H1 (cell line): ENCODE measurements around the gene EPHA6. TPM values are rescaled to one million over a fixed set of nuclear protein-coding genes. Genes with fewer than 3 reads are reported as not detected.

Experiments
- CTCF ChIA-PET: fragments of 300-600 bp; sonication (Branson Sonifier 250); formaldehyde crosslinking; loops from one replicate; lab custom pipeline; 2021; ENCODE audit not compliant: partially characterized antibody; lab: Charles Lee
- POLR2A ChIA-PET: fragments of 300-600 bp; sonication (Branson Sonifier 250); formaldehyde crosslinking; loops from one replicate; lab custom pipeline; 2021; ENCODE audit warnings: inconsistent platforms; ENCODE audit not compliant: partially characterized antibody; lab: Charles Lee
- DNase-seq, 2 experiments: peaks; one replicate each; pipeline versions ENCODE4 v3.0.0 to v3.0.0-alpha.2; 2010 to 2022; ENCODE audit warnings: low spot score in 2 of 2, low read depth in 1 of 2, mixed read lengths in 1 of 2
- FAIRE-seq: peaks from 2 replicates; lab custom pipeline; 2011; peaks lifted over from hg19 to GRCh38; lab: Jason Lieb, UNC
- H2AFZ ChIP-seq: 2 replicates; pipeline ENCODE4 v1.8.1; 2012; ENCODE audit warnings: low read length, inconsistent platforms
- H2AK5ac ChIP-seq: 2 replicates; pipeline ENCODE4 v1.6.1; 2013; ENCODE audit warnings: low read depth, low read length
- H2BK120ac ChIP-seq: replicated peaks from 2 replicates; pipeline ENCODE3; 2013; ENCODE audit warnings: low read depth, low read length, inconsistent platforms
- H2BK12ac ChIP-seq: 2 replicates; pipeline ENCODE4 v1.6.1; 2013; ENCODE audit warnings: low read depth, low read length
- H2BK15ac ChIP-seq: 2 replicates; pipeline ENCODE4 v1.6.1; 2013; ENCODE audit warnings: low read length
- H2BK20ac ChIP-seq: 2 replicates; pipeline ENCODE4 v1.6.1; 2013; ENCODE audit warnings: low read length
- H2BK5ac ChIP-seq: 2 replicates; pipeline ENCODE4 v1.6.1; 2013; ENCODE audit warnings: low read depth, low read length
- H3K14ac ChIP-seq: 2 replicates; pipeline ENCODE4 v1.6.1; 2013; ENCODE audit warnings: inconsistent platforms; ENCODE audit not compliant: insufficient read length
- H3K18ac ChIP-seq: 2 replicates; pipeline ENCODE4 v1.6.1; 2013; ENCODE audit warnings: low read length; ENCODE audit errors: extremely low read depth
- H3K23ac ChIP-seq: 2 replicates; pipeline ENCODE4 v1.6.1; 2013; ENCODE audit warnings: inconsistent platforms; ENCODE audit not compliant: insufficient read length
- H3K23me2 ChIP-seq: 2 replicates; pipeline ENCODE4 v1.6.1; 2013; ENCODE audit warnings: low read depth, low read length
- H3K27ac ChIP-seq: 2 replicates; pipeline ENCODE4 v1.6.1; 2011; ENCODE audit warnings: low read depth, low read length, inconsistent platforms
- H3K27me3 ChIP-seq, 4 experiments: replicated peaks in 1 of 4; 1 replicate in 1 of 4; 2 replicates in 3 of 4; pipeline versions ENCODE4 v1.6.1 to v1.8.1; 2011 to 2013; ENCODE audit warnings: low read length in 3 of 4, mild to moderate bottlenecking in 3 of 4, inconsistent platforms in 2 of 4, mixed read lengths in 2 of 4, moderate library complexity in 1 of 4; ENCODE audit not compliant: control insufficient read depth in 3 of 4, insufficient read depth in 3 of 4; ENCODE audit errors: extremely low read depth in 1 of 4
- H3K36me3 ChIP-seq, 4 experiments: 2 replicates each; pipeline versions ENCODE4 v1.6.1 to v1.8.1; 2011 to 2013; ENCODE audit warnings: mild to moderate bottlenecking in 4 of 4, low read length in 3 of 4, moderate library complexity in 2 of 4, control low read depth in 1 of 4, inconsistent platforms in 1 of 4; ENCODE audit not compliant: insufficient read depth in 4 of 4, control insufficient read depth in 2 of 4
- H3K4ac ChIP-seq: replicated peaks from 2 replicates; pipeline ENCODE3; 2013; ENCODE audit warnings: low read length, low read depth, mixed read lengths, inconsistent platforms; ENCODE audit not compliant: insufficient read length
- H3K4me1 ChIP-seq, 4 experiments: replicated peaks in 1 of 4; 1 replicate in 1 of 4; 2 replicates in 3 of 4; pipeline versions ENCODE4 v1.6.1 to v1.8.1; 2011 to 2013; ENCODE audit warnings: low read length in 3 of 4, inconsistent platforms in 2 of 4, mixed read lengths in 1 of 4; ENCODE audit not compliant: insufficient read depth in 4 of 4, control insufficient read depth in 3 of 4
- H3K4me2 ChIP-seq, 2 experiments: 2 replicates each; pipeline versions ENCODE4 v1.6.1 to v1.8.1; 2011 to 2013; ENCODE audit warnings: low read depth in 2 of 2, low read length in 2 of 2, control low read depth in 1 of 2, inconsistent platforms in 1 of 2, mild to moderate bottlenecking in 1 of 2; ENCODE audit not compliant: insufficient read depth in 1 of 2
- H3K4me3 ChIP-seq, 4 experiments: fragments of 200-600, 300-600 bp in 1 of 4; sonication (generic), shearing (Covaris generic), sonication (Bioruptor Twin) in 1 of 4; 2 replicates each; pipeline versions ENCODE4 v1.5.1 to v1.8.1; 2011 to 2016; ENCODE audit warnings: low read length in 4 of 4, low read depth in 3 of 4, control low read depth in 2 of 4, inconsistent platforms in 2 of 4, mild to moderate bottlenecking in 2 of 4, mixed read lengths in 1 of 4, moderate library complexity in 1 of 4; ENCODE audit not compliant: insufficient read depth in 2 of 4; ENCODE audit errors: extremely low read depth in 1 of 4
- H3K56ac ChIP-seq: replicated peaks from 2 replicates; pipeline ENCODE3; 2013; ENCODE audit warnings: low read depth, mild to moderate bottlenecking, mixed read lengths, low read length, inconsistent platforms; ENCODE audit not compliant: insufficient read length
- H3K79me1 ChIP-seq: 2 replicates; pipeline ENCODE4 v1.6.1; 2013; ENCODE audit warnings: low read depth, low read length, control low read depth
- H3K79me2 ChIP-seq, 2 experiments: 2 replicates each; pipeline versions ENCODE4 v1.6.1 to v1.8.1; 2012 to 2013; ENCODE audit warnings: low read length in 2 of 2, mild to moderate bottlenecking in 2 of 2, inconsistent platforms in 1 of 2; ENCODE audit not compliant: insufficient read depth in 2 of 2, control insufficient read depth in 1 of 2
- H3K9ac ChIP-seq, 4 experiments: replicated peaks in 1 of 4; 1 replicate in 1 of 4; 2 replicates in 3 of 4; pipeline versions ENCODE4 v1.6.1 to v1.8.1; 2011 to 2013; ENCODE audit warnings: low read depth in 3 of 4, low read length in 3 of 4, control low read depth in 2 of 4, mild to moderate bottlenecking in 2 of 4, moderate library complexity in 2 of 4, inconsistent platforms in 1 of 4; ENCODE audit errors: extremely low read depth in 1 of 4
- H3K9me3 ChIP-seq, 2 experiments: 2 replicates each; pipeline versions ENCODE4 v1.6.1 to v1.8.1; 2012 to 2013; ENCODE audit warnings: mild to moderate bottlenecking in 2 of 2, moderate library complexity in 2 of 2, control low read depth in 1 of 2, inconsistent platforms in 1 of 2, low read depth in 1 of 2, low read length in 1 of 2, mixed read lengths in 1 of 2; ENCODE audit not compliant: insufficient read depth in 2 of 2
- H4K20me1 ChIP-seq, 2 experiments: replicated peaks in 1 of 2; 2 replicates each; pipeline versions ENCODE3 to v1.8.1; 2011 to 2013; ENCODE audit warnings: inconsistent platforms in 2 of 2, low read length in 2 of 2, mild to moderate bottlenecking in 1 of 2; ENCODE audit not compliant: insufficient read depth in 2 of 2, control insufficient read depth in 1 of 2
- H4K5ac ChIP-seq: 2 replicates; pipeline ENCODE4 v1.6.1; 2013; ENCODE audit warnings: low read length, low read depth, mixed read lengths, inconsistent platforms; ENCODE audit not compliant: insufficient read length
- H4K8ac ChIP-seq: 2 replicates; pipeline ENCODE4 v1.8.0; 2013; ENCODE audit warnings: mild to moderate bottlenecking, moderate library complexity, low read length, inconsistent platforms; ENCODE audit not compliant: insufficient read depth; ENCODE audit errors: extremely low read depth
- H4K91ac ChIP-seq: replicated peaks from 2 replicates; pipeline ENCODE3; 2013; ENCODE audit warnings: low read length, mixed read lengths, inconsistent platforms; ENCODE audit not compliant: insufficient read length
- BCL11A ChIP-seq, 2 experiments: IDR thresholded peaks; one replicate each; pipeline ENCODE4 v1.6.1; 2011; ENCODE audit warnings: low read depth in 2 of 2, low read length in 2 of 2, mild to moderate bottlenecking in 2 of 2
- BRCA1 ChIP-seq: IDR thresholded peaks from 2 replicates; pipeline ENCODE4 v1.6.1; 2012; ENCODE audit warnings: low read depth, low read length, improper control_type of control experiment
- CHD2 ChIP-seq: IDR thresholded peaks from 2 replicates; pipeline ENCODE4 v1.6.1; 2012; ENCODE audit warnings: low read length, improper control_type of control experiment
- EGR1 ChIP-seq: IDR thresholded peaks from 2 replicates; pipeline ENCODE4 v1.6.1; 2011; ENCODE audit warnings: low read depth, low read length, borderline replicate concordance
- HDAC2 ChIP-seq, 2 experiments: fragments of 300-600 bp in 1 of 2; sonication (generic) in 1 of 2; IDR thresholded peaks; 2 replicates each; pipeline ENCODE4 v1.6.1; 2011 to 2012; ENCODE audit warnings: low read depth in 2 of 2, low read length in 2 of 2, mild to moderate bottlenecking in 2 of 2, moderate library complexity in 2 of 2, borderline replicate concordance in 1 of 2, inconsistent platforms in 1 of 2
- KDM5A ChIP-seq: fragments of 200-600 bp; IDR thresholded peaks from 2 replicates; pipeline ENCODE4 v1.7.1; 2012; ENCODE audit warnings: mild to moderate bottlenecking, low read length, inconsistent platforms, mixed read lengths
- RFX5 ChIP-seq: IDR thresholded peaks from 2 replicates; pipeline ENCODE4 v1.6.1; 2011; ENCODE audit warnings: low read depth, low read length, improper control_type of control experiment, borderline replicate concordance
- SAP30 ChIP-seq: fragments of 300-600 bp; sonication (generic); IDR thresholded peaks from 2 replicates; pipeline ENCODE4 v1.7.1; 2012; ENCODE audit warnings: low read length, moderate library complexity, mild to moderate bottlenecking, inconsistent platforms; ENCODE audit not compliant: insufficient read depth, insufficient replicate concordance
- SIRT6 ChIP-seq: IDR thresholded peaks from one replicate; pipeline ENCODE4 v1.7.1; 2012; ENCODE audit warnings: low read length, inconsistent platforms
- SP2 ChIP-seq: IDR thresholded peaks from 2 replicates; pipeline ENCODE4 v1.6.1; 2012; ENCODE audit warnings: mild to moderate bottlenecking, low read length, inconsistent platforms
- USF2 ChIP-seq: IDR thresholded peaks from 2 replicates; pipeline ENCODE4 v1.6.1; 2011; ENCODE audit warnings: low read length, improper control_type of control experiment
- YY1 ChIP-seq: IDR thresholded peaks from 2 replicates; pipeline ENCODE4 v1.6.1; 2011; ENCODE audit warnings: low read depth, mild to moderate bottlenecking, low read length
- polyA plus RNA-seq, 7 experiments: library from polyadenylated mRNA; depleted of rRNA in 3 of 7; stranded (reverse) in 5 of 7; unstranded in 2 of 7; fragments of >200 nt in 5 of 7; fragments of 200-250 nt in 2 of 7; gene quantifications; 1 replicate in 5 of 7; 2 replicates in 1 of 7; 4 replicates in 1 of 7; pipeline versions ENCODE4 v1.2.1 to v1.2.3, GENCODE V29; 2011 to 2013; ENCODE audit warnings: missing spikeins in 2 of 7, mixed read lengths in 2 of 7
- total RNA-seq: library from RNA; stranded (reverse); fragmentation: NEBNext Ultra II Directional; extraction: Animal tissue kit (Norgen Biotek cat#: 25700); gene quantifications from 2 replicates; pipeline ENCODE4 v1.2.1, GENCODE V29; 2021
- TF ChIP-seq, protein P1 (sequence below): IDR thresholded peaks from 2 replicates; pipeline ENCODE4 v1.6.1; 2012; ENCODE audit warnings: inconsistent platforms
- TF ChIP-seq, protein P2 (sequence below): IDR thresholded peaks from 2 replicates; pipeline ENCODE4 v1.6.1; 2012; ENCODE audit warnings: inconsistent platforms

Gene EPHA6
- total and polyA plus RNA-seq, 2 of the 8 experiments (the other 6 are each of a cell fraction or from before 2014, with no cell fraction given), result 0.83 to 3.2 TPM

DNA sequence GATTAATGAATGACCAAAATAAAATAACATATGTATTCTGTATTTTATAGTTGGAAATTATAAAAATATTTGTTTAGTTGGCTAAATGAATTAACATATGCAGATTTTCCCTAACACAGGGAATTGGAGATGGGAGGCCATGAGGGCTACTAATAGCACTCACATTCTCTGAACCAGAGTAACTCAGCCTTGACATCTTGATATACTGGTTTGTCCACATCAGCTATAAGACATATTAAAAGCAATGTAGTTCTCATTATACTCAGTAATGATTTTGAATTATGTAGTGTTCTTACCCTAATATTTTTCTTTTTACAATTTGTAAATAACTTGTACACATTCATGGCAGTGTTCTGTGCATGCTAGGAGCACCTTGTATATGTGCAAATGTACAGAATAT, 255.9 kb downstream of the EPHA6 start:
- H3K4me3 ChIP-seq, result no peak overlapping the region
- TF ChIP-seq CHD2 (no peak), RFX5 (no peak), HDAC2 (IDR thresholded peaks at IDR 0.05; ENCODE audit: borderline replicate concordance in 1 of 2, low read depth in 2 of 2, low read length in 2 of 2) (no peak), SP2 (no peak), USF2 (no peak), SIRT6 (no peak), KDM5A (no peak), SAP30 (no peak), YY1 (no peak), BCL11A (IDR thresholded peaks at IDR 0.05; ENCODE audit: low read depth in 2 of 2, low read length in 2 of 2) (no peak), EGR1 (no peak), BRCA1 (no peak)
- TF ChIP-seq, protein P1, sequence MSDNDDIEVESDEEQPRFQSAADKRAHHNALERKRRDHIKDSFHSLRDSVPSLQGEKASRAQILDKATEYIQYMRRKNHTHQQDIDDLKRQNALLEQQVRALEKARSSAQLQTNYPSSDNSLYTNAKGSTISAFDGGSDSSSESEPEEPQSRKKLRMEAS, result no peak
- TF ChIP-seq, protein P2, sequence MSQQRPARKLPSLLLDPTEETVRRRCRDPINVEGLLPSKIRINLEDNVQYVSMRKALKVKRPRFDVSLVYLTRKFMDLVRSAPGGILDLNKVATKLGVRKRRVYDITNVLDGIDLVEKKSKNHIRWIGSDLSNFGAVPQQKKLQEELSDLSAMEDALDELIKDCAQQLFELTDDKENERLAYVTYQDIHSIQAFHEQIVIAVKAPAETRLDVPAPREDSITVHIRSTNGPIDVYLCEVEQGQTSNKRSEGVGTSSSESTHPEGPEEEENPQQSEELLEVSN, result no peak

More for the DNA sequence above, 255.9 kb downstream of the EPHA6 start:
- no peaks in the 10 kb centered on the region for H4K20me1 ChIP-seq
- H4K91ac ChIP-seq, result no peak overlapping the region
- H3K79me1 ChIP-seq, result no peaks in the 10 kb centered on the region
- no peaks in the 10 kb centered on the region for H3K9me3 ChIP-seq
- no peaks in the 10 kb centered on the region for H3K23me2 ChIP-seq
- no peak overlapping the region for H2BK20ac ChIP-seq
- POLR2A ChIA-PET, result no interaction called here
- no peak overlapping the region for H3K4me2 ChIP-seq
- DNase-seq, result no peak
- no peak overlapping the region for H2BK15ac ChIP-seq
- no peak overlapping the region for H2AFZ ChIP-seq
- no peak overlapping the region for H3K9ac ChIP-seq
- H3K56ac ChIP-seq, result no peak overlapping the region
- H3K27ac ChIP-seq, result no peak overlapping the region
- no peak overlapping the region for H3K14ac ChIP-seq
- H3K79me2 ChIP-seq, result no peaks in the 10 kb centered on the region
- H4K5ac ChIP-seq, result no peak overlapping the region
- H3K36me3 ChIP-seq, result no peaks in the 10 kb centered on the region
- no peak overlapping the region for H3K4ac ChIP-seq
- no peak for FAIRE-seq
- no peak overlapping the region for H2BK12ac ChIP-seq
- no peaks in the 10 kb centered on the region for H3K4me1 ChIP-seq
- H2AK5ac ChIP-seq, result no peak overlapping the region
- H2BK120ac ChIP-seq, result no peak overlapping the region
- no peak overlapping the region for H4K8ac ChIP-seq
- H3K18ac ChIP-seq, result no peak overlapping the region
- no peak overlapping the region for H2BK5ac ChIP-seq
- H3K23ac ChIP-seq, result no peak overlapping the region
- H3K27me3 ChIP-seq, result no peaks in the 10 kb centered on the region
- CTCF ChIA-PET, result no interaction called here
